HFFc6 (cell line): Measurements from ENCODE around the gene UPP1. TPM values are rescaled to one million over a fixed set of nuclear protein-coding genes. Genes with fewer than 3 reads are reported as not detected.

Experiments used
- DNase-seq: peaks from one replicate; pipeline ENCODE4 v3.0.0-alpha.2; 2018
- H3K27ac Mint-ChIP-seq: 2 replicates; pipeline ENCODE4 v1.8.0; 2020; ENCODE audit warnings: mild to moderate bottlenecking, mixed read lengths
- H3K27me3 Mint-ChIP-seq: 2 replicates; pipeline ENCODE4 v1.8.0; 2021; ENCODE audit warnings: mild to moderate bottlenecking, moderate library complexity, mixed read lengths; ENCODE audit not compliant: insufficient read depth
- H3K36me3 Mint-ChIP-seq: 2 replicates; pipeline ENCODE4 v1.8.0; 2021; ENCODE audit warnings: low read depth, mixed read lengths
- H3K4me1 Mint-ChIP-seq: 2 replicates; pipeline ENCODE4 v1.8.0; 2020; ENCODE audit warnings: low read depth, mixed read lengths
- H3K4me3 Mint-ChIP-seq: 2 replicates; pipeline ENCODE4 v1.8.0; 2020; ENCODE audit warnings: mild to moderate bottlenecking, moderate library complexity, mixed read lengths
- H3K9me3 Mint-ChIP-seq: 2 replicates; pipeline ENCODE4 v1.8.0; 2020; ENCODE audit warnings: mild to moderate bottlenecking, mixed read lengths
- CTCF ChIP-seq: fragments of 200-600 bp; sonication (generic); IDR thresholded peaks from 2 replicates; pipeline ENCODE4 v1.5.0; 2021; ENCODE audit warnings: antibody characterized with exemption, mild to moderate bottlenecking
- total RNA-seq, 6 experiments: library from RNA; stranded (reverse); fragmentation: NEBNext Ultra II Directional; extraction: Animal tissue kit (Norgen Biotek cat#: 25700); gene quantifications; 2 replicates in 1 of 6; 3 replicates in 5 of 6; pipeline ENCODE4 v1.2.3, GENCODE V29; 2021

Gene UPP1
- total RNA-seq, 6 experiments from 2014 or later = 14.3 to 26.5 (median 22.6) TPM

- peaks cover 32% of the 10 kb centered on the region for H3K36me3 Mint-ChIP-seq
- peak overlapping the region; percentile 33; the same call in 1 of the 2 replicates for H3K4me3 Mint-ChIP-seq
- peak overlapping the region; percentile 70 for H3K27ac Mint-ChIP-seq
- peak; percentile 71 for DNase-seq
- peaks cover 5% of the 10 kb centered on the region for H3K27me3 Mint-ChIP-seq
- H3K9me3 Mint-ChIP-seq = no peaks in the 10 kb centered on the region
- no peak for TF ChIP-seq CTCF
- peaks cover 73% of the 10 kb centered on the region for H3K4me1 Mint-ChIP-seq
Measured at GRCh38 chr7:48094861-48095293, 5.8 kb downstream of the UPP1 start.

GRCh38 chr7:48096273-48096672 is 7.2 kb downstream of the UPP1 start:
- H3K4me1 Mint-ChIP-seq = peaks cover 60% of the 10 kb centered on the region
- H3K36me3 Mint-ChIP-seq = peaks cover 20% of the 10 kb centered on the region
- H3K27ac Mint-ChIP-seq = peak overlapping the region; percentile 67
- TF ChIP-seq CTCF = no peak
- H3K27me3 Mint-ChIP-seq = peaks cover 3% of the 10 kb centered on the region
- no peak overlapping the region for H3K4me3 Mint-ChIP-seq
- DNase-seq = no peak
- no peaks in the 10 kb centered on the region for H3K9me3 Mint-ChIP-seq

GRCh38 chr7:48097521-48098231 is 8.6 kb downstream of the UPP1 start:
- Mint-ChIP-seq H3K27ac (peak overlapping the region; percentile 58), H3K9me3 (no peaks in the 10 kb centered on the region), H3K27me3 (peaks cover 3% of the 10 kb centered on the region), H3K4me3 (no peak overlapping the region), H3K36me3 (peaks cover 18% of the 10 kb centered on the region), H3K4me1 (peaks cover 46% of the 10 kb centered on the region)
- no peak for DNase-seq
- TF ChIP-seq CTCF = no peak

- peaks cover 42% of the 10 kb centered on the region for H3K4me1 Mint-ChIP-seq
- peaks cover 19% of the 10 kb centered on the region for H3K36me3 Mint-ChIP-seq
Measured at GRCh38 chr7:48098846-48099245, 9.8 kb downstream of the UPP1 start.

GRCh38 chr7:48099781-48100180 is 10.7 kb downstream of the UPP1 start:
- Mint-ChIP-seq H3K27ac (no peak overlapping the region), H3K4me3 (no peak overlapping the region), H3K27me3 (peaks cover 5% of the 10 kb centered on the region), H3K4me1 (peaks cover 32% of the 10 kb centered on the region), H3K36me3 (peaks cover 21% of the 10 kb centered on the region), H3K9me3 (no peaks in the 10 kb centered on the region)
- DNase-seq = no peak
- TF ChIP-seq CTCF = no peak

More at GRCh38 chr7:48098846-48099245, 9.8 kb downstream of the UPP1 start:
- Mint-ChIP-seq H3K27me3 (peaks cover 5% of the 10 kb centered on the region), H3K27ac (no peak overlapping the region; the same call in 1 of the 2 replicates), H3K4me3 (no peak overlapping the region), H3K9me3 (no peaks in the 10 kb centered on the region)
- no peak for DNase-seq
- TF ChIP-seq CTCF = no peak
